SKM-1 treated with dmso at 0.1 percent for 144 hours (cell line): ENCODE results near the gene SPOPL.

Experiments used
- DNase-seq: peaks from one replicate; lab custom pipeline; 2025; ENCODE audit not compliant: unreplicated experiment; lab: John Stamatoyannopoulos, UW

Gene SPOPL

GRCh38 chr2:138493334-138493733, 8.2 kb upstream of the SPOPL start:
- no peak for DNase-seq

DNA sequence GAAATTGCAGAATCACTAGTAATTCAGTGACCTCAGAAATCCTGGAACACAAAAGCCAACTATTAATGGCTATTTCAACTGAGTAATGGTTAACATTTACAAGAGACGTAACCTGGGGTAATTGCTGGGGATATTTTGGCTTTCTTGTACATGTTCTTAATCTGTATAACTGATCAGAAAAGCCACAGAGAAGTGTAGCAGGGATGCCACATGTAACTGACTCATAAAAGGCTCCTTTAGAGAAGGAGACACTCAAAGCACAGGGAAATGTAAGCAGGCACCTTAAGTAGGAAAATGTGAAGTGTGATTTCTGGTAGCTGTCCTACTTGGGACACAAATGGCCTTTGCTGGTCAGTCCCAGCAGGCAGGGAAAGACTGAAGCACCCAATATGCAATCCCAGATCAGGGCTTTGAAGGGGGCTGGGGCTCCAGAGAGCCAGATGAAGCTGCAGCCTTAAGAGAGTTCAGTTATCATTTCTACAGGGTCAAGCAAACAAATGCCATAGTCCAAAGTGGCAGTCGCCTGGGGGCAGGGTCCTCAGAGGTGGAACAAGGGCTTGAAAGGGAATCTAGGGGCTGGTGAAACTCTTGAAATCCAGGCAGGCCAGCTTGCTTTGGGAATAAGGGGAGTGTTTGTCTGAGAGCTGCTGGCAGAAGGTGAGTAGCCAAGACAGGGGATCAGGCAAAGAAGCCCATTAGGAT, 7.2 kb upstream of the SPOPL start:
- DNase-seq: no peak

DNA sequence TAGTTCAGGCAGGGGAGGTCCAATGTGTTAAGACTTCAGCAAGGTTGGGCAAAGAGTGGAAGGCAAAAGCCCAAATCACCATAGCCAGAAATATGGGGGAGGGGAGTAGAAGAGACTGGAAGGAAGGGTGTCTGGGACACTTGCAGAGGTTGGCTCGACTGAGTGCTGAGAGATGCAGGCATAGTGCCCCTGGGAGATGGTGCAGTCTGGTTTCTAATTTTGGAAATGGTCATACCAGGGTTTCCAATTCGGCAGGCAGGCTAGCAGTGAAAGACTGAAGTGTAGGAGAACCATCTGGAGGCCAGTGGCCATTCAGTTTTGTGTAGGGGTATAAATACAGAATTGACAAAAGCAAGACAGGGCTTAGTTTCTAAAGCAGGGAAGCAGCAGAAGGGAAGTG, 6.2 kb upstream of the SPOPL start:
- no peak for DNase-seq

DNA sequence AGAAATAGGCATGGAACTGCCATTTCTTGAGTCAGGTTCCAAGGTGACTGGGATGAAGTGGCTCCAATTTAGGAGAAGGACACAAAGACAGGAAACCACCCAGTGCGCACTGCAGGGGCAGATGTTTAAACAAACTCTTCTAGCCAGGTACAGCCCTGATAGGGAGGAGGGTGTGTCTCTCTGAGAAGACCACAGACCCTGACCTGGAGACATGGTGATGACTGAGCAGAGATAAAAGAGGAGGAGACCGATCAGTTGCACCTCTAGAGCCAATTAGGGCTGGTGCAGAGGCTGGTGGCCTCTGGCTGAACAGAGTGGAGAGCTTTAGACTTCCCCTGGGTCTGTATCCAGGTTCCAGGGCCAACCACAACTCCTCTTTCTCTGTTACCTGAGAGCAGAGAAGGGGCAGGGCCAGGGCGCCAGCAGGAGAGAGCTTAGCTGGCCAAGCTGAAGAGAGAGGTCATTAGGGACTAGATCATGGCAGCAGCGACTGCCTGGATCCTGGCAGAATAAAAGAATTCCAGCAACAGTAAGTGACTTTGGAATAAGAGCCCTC, 5.4 kb upstream of the SPOPL start:
- no peak for DNase-seq

GRCh38 chr2:138497294-138497693, 4.3 kb upstream of the SPOPL start:
- DNase-seq: no peak

DNA sequence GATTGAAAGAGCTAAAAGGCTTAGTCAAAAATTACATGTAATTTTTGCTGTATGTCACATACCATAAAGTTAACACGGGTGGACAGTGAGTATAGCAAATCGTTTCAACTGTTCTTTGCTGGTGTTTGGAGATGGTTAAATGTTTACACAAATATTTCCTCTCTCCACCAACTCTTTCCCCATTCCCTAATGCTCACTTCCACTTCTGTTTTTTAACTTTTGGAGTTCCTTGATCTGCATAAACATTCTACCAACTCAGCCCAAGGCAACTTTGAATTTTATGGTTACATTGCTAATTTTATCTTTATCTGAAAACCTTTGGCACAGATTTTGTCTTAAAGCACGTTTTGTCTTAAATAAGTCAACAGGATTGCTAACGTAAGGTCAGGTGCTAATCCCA, 1.9 kb upstream of the SPOPL start:
- no peak for DNase-seq

DNA sequence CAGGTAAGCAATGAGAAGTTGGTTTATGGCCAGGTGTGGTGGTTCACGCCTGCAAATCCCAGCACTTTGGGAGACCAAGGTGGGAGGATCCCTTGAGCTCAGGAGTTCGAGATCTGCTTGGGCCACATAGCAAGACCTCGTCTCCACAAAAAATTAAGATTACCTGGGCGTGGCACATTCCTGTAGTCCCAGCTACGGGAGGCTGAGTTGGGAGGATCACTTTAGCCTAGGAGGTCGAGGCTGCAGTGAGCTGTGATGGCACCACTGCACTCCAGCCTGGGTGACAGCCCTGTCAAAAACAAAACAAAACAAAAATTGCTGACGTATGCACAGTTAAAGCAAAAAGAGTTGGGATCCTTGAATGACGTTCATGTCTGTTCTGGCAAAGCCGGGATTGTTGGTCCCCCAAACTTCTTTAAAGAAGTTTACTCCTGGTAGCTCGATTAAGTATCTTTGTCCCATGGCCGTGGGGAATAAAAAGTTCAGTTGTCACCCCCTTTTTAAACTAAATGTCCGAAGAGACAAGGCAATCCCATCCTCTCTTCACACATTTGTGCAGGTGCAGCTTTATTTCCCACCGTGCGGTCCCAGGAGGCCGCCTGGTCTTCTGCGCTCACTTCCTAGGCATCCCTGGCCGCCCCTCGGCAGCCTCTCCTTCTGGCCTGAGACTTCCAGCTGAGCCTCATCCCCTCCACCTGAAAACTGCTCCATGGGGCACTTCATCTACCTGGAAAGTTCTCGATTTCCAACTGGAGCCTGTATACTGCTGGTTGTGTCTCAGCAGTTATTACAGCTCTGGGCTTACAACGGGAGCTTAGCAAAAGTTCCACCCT, 762 bp upstream of the SPOPL start:
- DNase-seq: no peak

- no peak for DNase-seq
Observed at GRCh38 chr2:138502255-138503086, 901 bp downstream of the SPOPL start.

DNA sequence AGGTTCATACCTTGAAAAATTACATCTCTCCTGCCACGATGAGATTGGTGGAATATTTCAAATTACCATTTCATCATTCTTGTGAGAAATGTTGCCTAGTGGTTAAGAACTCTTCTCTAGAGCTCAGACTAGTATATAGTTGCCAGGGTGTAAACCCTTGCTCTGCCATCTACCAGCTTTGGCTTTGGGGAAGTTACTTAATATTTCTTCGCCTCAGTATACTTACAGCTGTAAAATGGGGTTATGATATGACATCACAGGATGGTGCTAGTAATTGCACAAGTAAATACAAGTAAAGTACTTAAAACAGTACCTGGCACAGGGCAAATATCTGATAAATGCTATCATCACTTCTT, 1.5 kb downstream of the SPOPL start:
- peak; percentile 75 for DNase-seq

DNA sequence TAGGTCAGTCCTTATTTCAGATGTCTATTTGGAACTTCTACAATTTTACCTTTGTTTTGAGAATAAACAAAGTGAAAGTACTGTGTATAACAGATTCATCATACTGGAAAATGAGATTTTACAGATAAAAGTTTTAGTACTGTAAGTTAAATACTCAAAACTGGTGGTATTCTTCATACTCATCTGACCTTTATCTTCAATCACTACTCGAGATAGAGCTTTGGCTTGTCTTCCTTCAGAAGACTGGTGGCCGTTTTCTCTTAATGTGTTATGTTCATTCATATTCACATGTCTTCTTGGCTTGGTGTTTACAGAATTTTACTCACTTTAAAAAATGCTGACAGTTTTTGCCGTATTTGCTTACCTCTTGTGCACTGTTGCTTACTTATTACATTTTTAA, 2.1 kb downstream of the SPOPL start:
- DNase-seq: no peak

- no peak for DNase-seq
Observed at GRCh38 chr2:138504092-138504491, 2.5 kb downstream of the SPOPL start.

- DNase-seq: peak; percentile 92
Observed at GRCh38 chr2:138504546-138505235, 3.1 kb downstream of the SPOPL start.

DNA sequence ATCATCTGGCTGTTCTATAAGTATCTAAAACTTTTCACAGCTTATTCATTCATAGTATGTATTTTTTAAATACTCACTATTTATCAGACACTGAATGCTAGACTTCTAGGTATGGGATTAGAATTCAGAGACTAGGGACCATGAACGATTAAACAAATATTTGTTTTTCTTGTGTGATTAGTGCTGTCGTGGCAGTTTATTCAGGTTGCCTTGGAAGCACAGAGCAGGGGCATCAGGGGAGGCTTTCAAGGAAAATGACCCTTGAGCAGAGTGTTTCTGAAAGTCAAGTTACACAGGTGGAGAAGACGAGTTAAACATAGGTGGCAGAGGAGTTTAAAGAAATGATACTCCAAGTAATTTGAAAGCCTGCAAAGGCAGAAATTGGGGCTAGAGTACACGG, 5.7 kb downstream of the SPOPL start:
- DNase-seq: no peak

DNA sequence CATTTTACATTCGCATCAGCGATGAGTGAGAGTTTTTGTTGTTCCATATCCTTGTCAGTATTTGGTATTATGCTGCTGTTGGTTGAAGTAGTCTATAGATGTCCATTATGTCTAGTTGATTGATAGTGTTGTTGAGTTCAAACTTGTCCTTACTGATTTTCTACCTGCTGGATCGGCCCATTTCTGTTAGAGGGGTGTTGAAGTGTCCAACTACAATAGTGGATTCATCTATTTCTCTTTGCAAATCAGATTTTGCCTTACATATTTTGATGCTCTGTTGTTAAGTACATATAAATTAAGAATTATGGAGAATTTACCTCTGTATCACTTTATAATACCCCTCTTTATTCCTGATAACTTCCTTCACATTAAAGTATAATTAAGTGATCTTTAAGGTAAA, 8.7 kb downstream of the SPOPL start:
- DNase-seq: no peak

- no peak for DNase-seq
Observed at GRCh38 chr2:138512672-138513071, 11.1 kb downstream of the SPOPL start.

GRCh38 chr2:138514173-138514572, 12.6 kb downstream of the SPOPL start:
- no peak for DNase-seq

DNA sequence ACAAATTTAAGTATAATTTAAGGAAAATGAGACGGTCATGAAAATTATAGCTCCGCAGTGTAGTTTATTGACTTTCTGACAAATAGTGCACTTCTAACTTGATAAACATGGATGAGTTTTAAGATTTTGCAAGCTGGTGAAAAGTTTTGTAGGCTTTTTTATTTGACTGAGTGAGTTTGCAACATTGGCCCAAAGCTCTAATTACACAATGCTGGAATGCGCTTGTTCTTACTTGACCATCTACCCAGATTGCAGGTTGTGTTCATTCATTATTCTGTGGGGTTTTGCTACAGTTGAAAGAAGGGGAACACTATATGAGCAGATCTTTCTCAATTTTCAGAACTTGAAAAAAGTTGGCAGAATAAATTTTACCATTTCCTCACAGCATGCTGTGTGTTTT, 13.5 kb downstream of the SPOPL start:
- peak; percentile 47 for DNase-seq

GRCh38 chr2:138516030-138516704, 14.6 kb downstream of the SPOPL start:
- no peak for DNase-seq

DNA sequence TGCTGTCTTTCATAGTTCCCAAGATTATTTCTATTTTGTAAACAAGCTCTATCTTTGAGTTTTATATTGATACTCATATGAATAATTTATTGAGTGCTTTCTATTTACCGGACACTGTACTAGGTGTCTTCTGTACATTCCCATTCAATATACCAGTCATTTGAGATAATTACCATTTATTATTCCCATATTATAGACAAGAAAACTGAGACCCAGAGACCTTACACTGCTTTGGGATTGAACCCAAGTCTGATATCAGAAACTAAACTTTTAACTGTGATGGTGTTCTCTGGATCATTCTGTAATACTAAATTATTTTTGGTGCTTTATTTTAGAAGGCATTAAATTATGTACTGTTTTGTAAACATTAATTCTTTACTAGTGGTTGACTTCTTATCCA, 17.3 kb downstream of the SPOPL start:
- no peak for DNase-seq

DNA sequence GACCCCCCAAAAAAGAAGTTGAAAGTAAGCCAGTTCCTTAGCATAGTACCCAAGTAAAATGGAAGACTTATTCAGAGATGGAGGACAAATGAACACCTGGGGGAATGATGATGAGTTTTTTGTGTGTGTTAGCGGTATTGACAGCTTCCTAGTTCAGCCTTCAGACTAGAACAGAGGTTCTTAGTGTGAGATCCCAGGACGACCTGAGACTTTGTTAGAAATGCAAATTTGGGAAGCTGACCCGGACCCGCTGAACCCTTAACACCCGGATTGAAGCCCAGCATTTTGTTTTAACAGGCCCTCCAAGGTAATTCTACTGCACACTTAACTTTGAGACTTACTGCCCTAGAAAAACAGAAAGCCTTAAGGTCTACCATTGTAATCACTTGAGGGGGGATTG, 20.3 kb downstream of the SPOPL start:
- no peak for DNase-seq
